ENCODE data around the gene GH1.

The GH1 gene

GRCh38 chr17:63950940-63951907 is 32.6 kb upstream of the GH1 start:
- no peak overlapping the region for H3K4me3 ChIP-seq (ENCODE audit: control insufficient read depth, low read depth, low read length)
- TF ChIP-seq CTCF (IDR thresholded peaks at IDR 0.05; ENCODE audit: control insufficient read depth, insufficient read depth, low read depth, low read length, missing control alignments), result peak; percentile 13
- DNase-seq (ENCODE audit: low read depth), result no peak

GRCh38 chr17:63949576-63950250 is 31.1 kb upstream of the GH1 start:
- H3K4me3 ChIP-seq (ENCODE audit: control insufficient read depth, low read depth, low read length), result no peak overlapping the region
- TF ChIP-seq CTCF (IDR thresholded peaks at IDR 0.05; ENCODE audit: control insufficient read depth, insufficient read depth, low read depth, low read length, missing control alignments), result no peak
- no peak for DNase-seq (ENCODE audit: low read depth)

DNA sequence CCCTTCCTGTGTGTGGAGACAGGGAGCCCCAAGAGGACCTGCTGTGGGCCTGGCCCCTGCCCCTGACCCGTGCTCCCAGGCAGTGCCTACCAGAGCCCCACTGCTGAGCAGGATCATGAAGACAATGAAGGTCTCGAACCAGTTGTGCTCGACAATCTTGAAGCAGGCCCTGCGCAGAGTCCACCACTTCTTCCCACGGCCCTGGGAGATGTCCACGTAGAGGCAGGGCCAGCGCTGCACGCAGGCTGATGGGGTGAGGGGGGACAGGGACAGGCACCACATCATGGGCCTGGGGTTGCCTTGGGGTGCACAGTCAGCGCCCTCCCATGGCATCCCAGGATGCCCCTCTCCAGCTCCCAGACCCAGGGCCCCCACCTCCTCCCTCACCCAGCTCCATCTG is 29.9 kb upstream of the GH1 start:
- H3K4me3 ChIP-seq (ENCODE audit: control insufficient read depth, low read depth, low read length), result no peak overlapping the region
- no peak for TF ChIP-seq CTCF (IDR thresholded peaks at IDR 0.05; ENCODE audit: control insufficient read depth, insufficient read depth, low read depth, low read length, missing control alignments)
- no peak for DNase-seq (ENCODE audit: low read depth)

GRCh38 chr17:63947711-63948330 is 29.2 kb upstream of the GH1 start:
- no peak for TF ChIP-seq CTCF (IDR thresholded peaks at IDR 0.05; ENCODE audit: control insufficient read depth, insufficient read depth, low read depth, low read length, missing control alignments)

GRCh38 chr17:63946440-63947363 is 28.1 kb upstream of the GH1 start:
- H3K4me3 ChIP-seq (ENCODE audit: control insufficient read depth, low read depth, low read length), result no peak overlapping the region
- DNase-seq (ENCODE audit: low read depth), result no peak
- TF ChIP-seq CTCF (IDR thresholded peaks at IDR 0.05; ENCODE audit: control insufficient read depth, insufficient read depth, low read depth, low read length, missing control alignments), result peak; percentile 79

More at GRCh38 chr17:63947711-63948330, 29.2 kb upstream of the GH1 start:
- H3K4me3 ChIP-seq (ENCODE audit: control insufficient read depth, low read depth, low read length), result no peak overlapping the region
- no peak for DNase-seq (ENCODE audit: low read depth)

Measured in AG09309 (cell line).